HUDEP-2 (cell line): ENCODE measurements around the gene DGUOK.

Experiments used
- DNase-seq, 76 experiments: peaks; one replicate each; lab custom pipeline; 2025; ENCODE audit not compliant: unreplicated experiment in 76 of 76; lab: John Stamatoyannopoulos, UW

Gene DGUOK

DNA sequence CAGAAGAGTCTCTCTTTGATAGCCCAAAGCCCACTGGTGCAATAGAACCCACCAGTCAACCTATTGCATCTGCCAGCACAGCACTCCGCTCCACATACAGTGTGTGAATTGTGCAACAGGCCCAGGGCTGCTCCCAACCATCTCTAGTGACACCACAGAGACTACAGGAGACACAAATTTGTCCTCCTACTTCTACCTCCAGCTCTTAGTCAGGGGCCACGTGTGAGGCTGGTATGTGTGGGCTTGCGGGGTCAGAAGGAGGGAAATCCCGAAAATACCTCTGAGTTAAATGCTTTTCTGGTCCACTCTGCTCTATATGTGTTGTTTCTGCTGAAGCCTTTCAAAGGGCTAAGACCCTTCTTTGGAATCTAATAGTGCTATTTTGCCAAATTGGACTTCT lies 18.0 kb downstream of the DGUOK start:
- DNase-seq, result no peak

DNA sequence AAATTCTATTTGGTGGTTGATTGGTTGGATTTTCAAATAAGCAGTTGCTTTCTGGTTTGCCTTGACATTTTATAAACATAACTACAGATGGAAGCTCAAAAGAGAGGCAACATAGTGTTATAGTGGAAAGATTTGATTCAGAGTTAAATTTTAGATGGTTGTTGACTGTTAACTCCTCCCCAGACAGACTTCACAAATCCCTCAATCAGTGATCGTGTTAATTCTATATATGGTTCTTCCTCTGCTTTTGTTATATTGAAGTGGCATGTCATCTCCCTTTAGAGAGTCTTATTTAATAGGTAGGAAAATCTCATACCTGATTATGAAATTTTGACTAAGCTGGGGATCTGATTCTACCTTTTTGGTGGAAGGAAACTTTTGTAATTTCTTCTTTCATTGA lies 19.5 kb downstream of the DGUOK start:
- no peak for DNase-seq

DNA sequence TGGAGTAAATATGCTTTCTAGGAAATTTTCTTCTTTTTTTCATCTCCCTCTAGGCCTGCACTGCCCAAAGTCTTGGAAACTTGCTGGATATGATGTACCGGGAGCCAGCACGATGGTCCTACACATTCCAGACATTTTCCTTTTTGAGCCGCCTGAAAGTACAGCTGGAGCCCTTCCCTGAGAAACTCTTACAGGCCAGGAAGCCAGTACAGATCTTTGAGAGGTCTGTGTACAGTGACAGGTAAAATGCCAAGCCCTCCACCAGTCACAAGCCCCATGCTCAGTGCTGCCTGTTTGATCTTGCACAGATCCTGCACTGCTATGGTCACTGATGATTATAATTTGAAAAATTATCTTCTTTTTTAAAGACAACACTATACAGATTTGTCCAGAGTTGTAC lies 20.0 kb downstream of the DGUOK start:
- no peak for DNase-seq

DNA sequence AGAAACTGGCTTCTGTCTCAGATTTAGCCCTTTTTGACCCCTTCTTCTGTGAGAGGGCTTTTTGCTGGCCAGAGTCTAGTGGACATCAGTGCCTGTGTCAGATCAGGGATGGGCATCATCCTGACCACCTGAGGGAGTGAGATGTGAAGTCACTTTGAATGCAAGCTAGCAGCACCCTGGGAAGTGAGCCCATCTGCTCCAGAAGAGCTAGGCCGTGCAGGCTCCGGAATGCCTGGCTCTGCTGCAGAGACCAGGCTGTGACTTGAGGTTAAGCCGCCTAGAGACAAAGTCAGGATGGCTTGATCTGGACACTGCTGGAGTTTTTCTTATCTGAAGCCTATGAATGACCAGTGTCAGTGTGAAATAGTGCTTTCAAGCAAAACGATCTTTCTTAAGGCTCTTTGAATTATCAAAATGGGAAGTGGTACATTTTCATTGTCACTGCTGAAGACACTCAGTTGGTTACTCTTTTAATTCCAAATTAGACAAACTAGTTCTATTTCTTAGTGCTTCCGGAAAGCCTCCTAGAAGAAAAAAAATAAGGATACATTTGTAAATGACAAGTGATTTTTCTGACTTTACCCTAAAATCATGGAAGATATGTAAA lies 20.8 kb downstream of the DGUOK start:
- DNase-seq, result no peak

DNA sequence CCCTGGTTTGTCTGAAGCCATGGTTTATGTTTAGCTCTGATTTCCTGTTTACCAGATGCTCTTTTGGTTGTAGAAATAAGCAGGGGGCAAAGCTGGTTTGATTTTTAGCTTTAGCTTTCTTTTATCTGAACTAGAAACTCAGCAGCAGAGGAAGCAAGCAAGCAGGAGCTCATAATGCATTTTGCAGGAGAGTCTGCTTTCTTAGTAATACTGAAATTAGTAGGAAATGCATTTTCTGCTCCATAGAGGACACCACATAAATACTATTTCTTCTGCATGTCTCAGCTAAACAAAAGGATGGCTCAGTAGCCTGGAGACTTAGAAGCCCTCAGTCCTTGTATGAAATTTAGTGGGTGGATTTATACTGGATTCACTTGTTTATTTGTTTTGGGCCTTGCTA lies 23.1 kb downstream of the DGUOK start:
- DNase-seq, result no peak

DNA sequence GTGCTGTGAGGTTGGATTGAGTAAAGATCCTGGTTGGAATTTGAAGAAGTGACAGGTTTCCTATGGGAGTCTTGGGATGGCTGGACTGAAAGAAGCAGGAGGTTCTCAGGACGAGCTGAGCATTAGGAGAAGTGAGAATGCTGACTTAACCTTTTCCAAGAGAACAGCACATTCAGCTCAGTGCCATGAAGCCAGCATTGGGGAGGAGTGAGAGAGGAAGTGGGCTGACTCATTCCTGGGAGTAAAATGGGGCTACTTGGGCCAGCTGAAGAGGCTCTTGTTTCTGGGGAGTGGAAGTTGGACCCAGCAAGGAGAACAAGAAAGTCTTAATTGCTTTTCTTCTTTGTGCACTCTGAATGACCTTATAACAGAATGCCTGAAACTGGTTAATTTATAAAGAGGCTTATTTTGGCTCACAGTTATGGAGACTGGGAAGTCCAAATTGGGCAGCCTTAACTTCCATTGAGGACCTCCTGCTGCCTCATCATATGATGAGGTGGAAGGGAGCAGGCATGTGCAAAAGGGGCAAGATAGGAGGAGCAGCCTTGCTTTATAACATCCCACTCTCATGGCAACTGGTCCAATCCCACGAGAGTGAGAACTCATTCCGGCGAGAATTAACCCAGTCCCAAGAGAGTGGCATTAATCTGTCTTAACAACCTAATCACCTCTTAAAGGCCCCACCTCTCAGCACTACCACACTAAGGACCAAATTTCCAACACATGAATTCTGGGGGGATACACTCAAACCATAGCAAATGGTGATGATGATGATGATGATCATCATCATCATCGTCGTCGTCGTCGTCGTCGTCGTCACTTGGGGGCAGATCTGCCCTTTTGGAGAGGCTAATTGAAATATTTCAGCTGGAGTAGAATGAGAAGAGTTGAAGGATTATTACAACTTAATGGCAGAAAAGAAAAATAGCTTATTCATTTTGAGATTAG lies 26.1 kb downstream of the DGUOK start:
- no peak for DNase-seq

DNA sequence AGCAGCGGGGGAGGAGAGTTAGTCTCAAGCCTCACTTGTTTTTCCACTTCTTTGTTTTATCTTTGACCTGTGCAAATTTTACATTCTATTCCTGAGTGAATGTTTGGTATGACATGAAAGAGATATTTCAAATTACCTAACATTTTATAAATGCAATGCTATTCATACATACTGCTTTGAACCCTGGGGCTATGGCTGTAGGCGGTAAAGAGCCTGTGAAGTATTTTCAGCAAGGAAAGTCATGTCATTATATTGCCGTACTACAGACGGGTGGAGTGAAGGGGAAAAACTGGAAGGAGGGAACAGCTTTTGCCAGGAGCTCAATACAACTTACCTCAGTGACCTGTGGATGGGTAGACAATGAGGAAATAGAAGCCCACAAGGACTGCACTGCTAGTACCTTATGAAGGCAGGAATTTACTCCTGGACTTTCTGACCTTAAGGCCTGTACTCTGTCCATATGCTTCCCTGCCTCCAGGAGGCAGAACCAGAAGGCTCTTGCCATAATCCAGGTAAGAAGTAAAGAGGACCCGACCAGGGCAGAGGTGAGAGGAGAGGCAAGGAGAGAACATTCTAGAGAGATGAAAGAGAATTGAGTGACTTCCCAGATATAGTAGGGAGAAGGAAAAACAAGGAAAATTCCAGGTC lies 29.7 kb downstream of the DGUOK start:
- DNase-seq, result no peak

DNA sequence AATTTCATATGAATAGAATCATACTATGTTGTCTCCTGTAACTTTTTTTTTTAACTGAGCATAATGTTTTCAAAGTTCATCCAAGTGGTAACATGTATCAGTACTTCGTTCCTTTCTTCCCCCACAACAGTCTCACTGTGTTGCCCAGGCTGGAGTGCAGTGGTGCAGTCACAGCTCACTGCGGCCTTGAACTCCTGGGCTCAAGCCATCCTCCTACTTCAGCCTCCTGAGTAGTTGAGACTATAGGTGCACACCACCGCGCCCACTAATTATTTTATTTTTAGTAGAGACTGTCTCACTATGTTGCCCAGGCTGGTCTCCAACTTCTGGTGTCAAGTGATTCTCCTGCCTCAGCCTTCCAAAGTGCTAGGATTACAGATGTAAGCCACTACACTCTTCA lies 34.6 kb downstream of the DGUOK start:
- DNase-seq, result no peak

DNA sequence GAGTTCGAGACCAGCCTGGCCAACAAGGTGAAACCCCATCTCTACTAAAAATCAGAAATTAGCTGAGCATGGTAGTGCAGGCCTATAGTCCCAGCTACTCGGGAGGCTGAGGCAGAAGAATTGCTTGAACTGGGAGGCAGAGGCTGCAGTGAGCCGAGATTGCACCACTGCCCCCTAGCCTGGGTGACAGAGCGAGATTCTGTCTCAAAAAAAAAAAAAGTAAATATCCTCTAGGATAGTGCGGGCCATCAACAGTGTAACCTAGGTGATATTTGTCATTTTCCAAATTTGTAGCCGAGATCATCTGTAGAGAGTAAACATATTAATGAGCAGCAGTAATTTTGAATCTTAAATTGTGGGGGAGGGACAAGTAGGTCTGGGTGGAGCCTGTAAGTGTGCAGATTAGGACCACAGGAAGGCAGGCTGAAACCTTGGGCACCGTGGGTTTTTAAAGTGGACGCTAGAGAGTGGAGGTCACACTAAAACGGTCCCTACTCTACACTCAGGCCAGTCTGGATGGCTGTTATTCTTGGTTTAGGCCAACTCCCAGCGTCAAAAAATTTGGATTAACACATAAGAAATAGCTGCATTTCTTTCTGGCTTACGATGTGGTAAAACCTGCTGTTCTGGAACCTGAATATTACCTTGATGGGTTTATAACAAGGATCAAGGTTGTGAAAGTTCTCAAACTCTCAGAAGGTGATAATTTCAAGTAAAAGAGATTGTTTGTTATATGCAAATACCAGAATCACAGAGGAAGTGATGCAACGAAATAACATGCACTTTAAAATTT lies 35.3 kb downstream of the DGUOK start:
- DNase-seq, result no peak

DNA sequence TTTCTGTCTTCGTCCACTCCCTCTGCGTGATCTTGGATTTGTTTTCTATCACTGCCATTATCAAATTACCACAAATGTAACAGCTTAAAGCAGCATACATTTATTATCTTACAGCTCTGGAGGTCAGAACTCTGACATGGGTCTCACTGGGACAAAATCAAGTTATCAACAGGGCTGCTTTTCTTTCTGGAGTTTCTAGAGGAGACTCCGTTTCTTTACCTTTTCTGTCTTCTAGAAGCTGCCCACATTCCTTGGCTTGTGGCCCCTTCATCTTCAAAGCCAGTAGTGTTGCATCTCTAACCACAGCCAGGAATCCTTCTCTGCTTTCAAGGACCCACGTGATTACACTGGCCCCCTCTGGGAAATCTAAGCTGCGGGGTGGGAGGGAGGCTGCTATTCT lies 36.1 kb downstream of the DGUOK start:
- DNase-seq, result no peak

DNA sequence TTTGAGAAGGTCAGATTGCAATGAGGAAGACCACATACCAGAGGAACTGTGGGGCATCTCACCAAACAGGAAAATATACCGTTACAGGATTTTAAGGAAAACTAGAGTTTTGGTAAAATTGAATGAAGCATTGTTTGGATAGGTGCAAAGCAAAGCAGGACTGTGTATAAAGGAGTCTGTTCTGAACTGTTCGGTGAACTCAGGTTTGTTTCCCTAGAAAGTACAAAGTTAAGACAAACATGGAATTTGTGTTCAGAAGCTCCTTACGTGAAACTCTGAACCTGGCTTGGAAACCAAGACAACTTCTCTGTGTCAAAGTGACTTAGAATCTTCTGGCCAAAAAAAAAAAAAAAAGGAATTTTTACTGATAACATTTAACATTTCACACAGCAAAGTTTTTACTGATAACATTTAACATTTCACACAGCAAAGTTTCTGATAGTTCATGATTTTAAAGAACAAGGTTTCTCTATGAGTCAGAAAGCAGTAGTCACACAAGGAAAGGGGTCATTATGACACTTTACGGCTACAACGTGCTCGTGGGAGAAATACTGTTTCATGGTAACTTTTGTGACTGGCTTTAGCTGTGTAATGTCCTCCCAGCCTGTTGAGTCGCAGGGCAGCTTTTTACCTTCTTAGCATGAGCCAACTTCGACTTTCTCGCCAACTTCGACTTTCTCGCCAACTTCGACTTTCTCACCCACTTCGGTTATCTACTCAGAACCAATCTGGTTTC lies 36.9 kb downstream of the DGUOK start:
- no peak for DNase-seq

DNA sequence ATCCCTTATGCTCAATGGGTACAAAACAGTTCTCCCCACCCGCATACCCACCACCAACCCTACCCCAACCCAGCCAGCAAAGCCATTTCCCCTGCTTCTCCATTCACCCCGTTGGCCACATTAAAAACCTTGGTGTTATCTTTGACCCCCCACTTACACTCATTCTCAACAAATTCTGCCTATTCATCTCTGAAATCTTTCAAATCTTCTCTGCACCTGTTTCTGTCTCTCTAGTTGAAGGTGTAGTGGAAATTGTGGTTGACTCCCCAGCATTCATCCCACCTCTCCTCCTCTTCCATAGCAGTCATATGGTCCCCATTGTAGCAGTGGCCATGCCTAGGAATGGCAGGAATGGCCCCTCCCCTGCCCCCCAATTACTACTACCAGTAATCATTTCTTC lies 37.5 kb downstream of the DGUOK start:
- no peak for DNase-seq

DNA sequence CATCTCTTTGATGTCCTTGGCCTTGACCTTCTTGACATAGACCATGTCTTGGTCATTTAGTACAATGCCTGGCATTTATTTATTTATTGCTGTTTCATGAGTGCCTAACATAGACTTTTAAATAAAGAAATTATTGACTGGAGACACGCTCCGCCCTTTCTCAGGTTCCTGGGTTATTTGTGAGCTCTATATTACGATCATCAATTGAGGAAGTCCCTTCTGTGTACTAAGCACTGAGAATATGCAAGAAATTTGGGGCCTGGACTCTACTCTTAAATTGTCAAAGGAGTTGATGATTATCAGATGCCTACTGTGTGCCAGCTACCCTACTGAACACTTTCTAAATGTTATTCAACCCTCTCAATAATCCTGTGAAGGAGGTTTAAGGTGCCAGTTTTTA lies 38.4 kb downstream of the DGUOK start:
- DNase-seq, result no peak

DNA sequence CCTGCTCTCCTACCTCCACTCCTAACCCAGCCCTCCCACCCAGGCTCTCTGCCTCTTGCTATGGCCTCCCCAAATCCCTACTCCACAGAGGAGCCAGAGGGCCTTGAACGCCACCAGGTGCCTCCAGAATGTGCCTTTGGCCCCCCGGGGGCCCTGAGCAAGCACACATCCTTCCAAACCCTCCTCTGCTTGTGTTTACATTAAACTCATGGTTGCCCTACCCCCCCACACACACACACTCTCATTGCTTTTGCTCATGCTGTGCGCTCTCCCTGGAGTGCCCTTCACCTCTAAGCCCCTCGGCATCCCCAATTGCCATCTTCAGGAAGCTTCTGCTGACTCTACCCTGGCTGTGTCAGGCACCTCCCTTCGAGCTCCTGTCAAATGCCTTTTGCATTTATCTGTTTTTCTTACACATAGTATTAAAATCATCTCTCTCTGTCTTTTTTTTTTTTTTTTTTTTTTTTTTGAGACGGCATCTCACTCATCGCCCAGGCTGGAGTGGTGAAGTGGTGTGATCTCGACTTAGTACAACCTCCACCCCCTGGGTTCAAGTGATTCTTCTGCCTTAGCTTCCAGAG lies 41.8 kb downstream of the DGUOK start:
- DNase-seq, result no peak

DNA sequence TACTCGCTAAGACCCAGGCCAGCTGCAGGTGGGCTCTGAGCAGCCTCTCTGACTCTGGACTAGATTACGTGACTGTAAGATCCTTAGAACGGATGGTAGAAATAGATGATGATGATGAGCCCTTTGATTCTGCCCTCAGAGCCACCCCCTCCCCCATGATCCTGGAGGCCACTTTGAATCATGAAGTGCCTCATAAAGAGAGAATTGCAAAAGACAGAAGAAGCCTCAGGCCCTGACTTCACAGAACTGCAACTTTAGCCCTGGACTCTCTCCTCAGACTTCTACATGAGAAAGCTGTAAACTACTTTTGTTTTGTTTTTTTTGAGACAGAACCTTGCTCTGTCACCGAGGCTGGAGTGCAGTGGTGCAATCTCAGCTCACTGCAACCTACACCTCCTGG lies 42.7 kb downstream of the DGUOK start:
- no peak for DNase-seq

DNA sequence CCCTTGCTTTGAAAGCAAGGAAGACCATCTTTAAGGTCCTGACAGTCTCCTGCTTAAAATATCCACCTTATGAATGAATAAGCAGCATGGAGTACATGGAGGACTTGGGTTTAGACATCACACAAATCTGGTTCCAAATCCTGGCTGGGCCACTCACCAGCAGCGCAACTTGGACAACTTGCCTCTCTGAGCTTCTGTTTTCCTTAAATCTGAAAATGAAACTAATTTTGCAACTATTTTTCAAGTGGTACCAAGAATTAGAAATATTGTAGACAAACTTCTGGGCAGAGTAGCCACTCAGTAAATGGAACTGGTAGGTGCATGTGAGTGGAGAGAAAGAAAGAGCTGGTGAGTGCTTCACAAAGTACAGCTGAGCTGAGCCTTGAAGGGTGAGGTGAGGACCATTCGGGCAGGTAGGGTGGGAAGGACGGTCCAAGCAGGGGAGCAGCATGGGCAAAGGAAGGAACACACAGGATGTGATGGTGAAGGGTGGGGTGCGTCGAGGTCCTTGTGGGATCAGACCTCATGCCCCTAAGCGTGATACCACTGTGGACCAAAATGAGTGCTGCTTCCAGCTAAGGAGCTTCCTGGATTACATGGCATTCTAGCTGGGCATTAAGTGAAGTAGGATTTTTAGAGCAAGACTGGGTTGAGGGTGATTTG lies 43.6 kb downstream of the DGUOK start:
- no peak for DNase-seq

DNA sequence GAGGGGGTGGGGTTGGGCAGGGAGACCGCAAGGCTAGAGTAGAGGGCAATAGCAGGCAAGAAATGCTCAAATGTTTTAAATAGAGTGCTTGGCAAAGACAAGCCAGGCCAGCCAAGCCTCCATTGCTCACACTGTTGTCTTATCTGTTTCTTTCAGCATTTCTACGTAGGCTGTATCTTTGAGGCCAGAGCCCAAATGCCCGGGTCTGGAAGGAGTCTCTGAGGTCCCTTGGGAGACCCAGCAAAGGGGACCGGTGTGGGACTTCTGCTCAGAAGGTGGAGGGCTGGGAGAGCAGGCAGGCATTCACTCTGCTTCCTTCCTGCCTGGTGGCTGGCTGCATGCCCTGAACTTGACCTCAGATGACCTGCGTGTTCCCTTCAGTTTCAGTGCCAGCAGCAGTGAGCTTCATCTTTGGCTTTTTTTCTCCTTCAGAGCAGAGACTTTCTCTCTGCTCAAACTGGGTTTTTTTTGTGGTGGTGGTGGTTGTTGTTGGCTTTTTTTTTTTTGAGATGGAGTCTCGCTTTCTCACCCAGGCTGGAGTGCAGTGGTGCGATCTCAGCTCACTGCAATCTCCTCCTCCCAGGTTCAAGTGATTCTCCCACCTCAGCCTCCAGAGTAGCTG lies 44.3 kb downstream of the DGUOK start:
- peak in 75 of 76 experiments; percentile 19 to 95 (median 82) for DNase-seq

DNA sequence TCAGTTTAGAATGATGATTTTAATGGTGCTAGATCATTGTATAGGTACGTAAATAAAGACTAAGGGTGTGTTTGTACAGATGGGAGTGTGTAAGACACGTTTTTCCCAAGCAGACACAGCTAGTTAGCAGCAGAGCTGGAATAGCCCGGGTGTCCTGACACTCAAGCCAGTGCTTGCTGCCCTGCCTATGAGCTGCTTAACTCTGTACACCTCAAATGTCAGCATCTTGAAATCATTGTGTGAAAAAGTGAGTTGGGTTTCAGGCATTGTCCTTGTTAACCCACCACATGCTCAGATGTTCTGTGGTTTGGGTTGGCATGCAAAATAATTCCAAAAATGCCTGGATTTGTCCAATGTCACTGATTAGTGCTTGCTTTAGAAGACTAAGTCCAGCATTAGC lies 45.0 kb downstream of the DGUOK start:
- no peak for DNase-seq

DNA sequence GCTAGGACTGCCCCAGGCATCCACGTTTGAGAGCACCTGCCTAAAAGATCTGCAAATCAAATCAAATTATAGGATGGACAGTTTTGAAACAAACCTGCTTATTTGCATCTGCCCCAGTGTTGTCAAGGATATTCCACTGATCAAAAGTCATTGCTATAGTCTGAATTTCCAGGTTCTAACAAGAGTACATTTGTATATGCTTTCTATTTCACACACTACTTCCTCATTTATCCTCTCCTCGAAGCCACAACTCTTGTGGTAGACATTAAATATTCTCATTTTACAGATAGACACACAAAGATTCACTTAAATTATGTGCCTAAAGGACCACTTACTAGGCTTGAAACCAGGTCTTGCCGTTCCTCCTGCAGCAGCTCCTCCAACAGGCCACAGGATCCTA lies 46.2 kb downstream of the DGUOK start:
- no peak for DNase-seq
